Measurements from ENCODE around the gene COTL1. TPM values are rescaled to one million over a fixed set of nuclear protein-coding genes. Genes with fewer than 3 reads are reported as not detected.

The COTL1 gene
- total and polyA plus RNA-seq, 9 of the 15 experiments (the other 6 are each of a cell fraction or from before 2014, with no cell fraction given) = 27.7 to 185 (median 72.5) TPM

DNA sequence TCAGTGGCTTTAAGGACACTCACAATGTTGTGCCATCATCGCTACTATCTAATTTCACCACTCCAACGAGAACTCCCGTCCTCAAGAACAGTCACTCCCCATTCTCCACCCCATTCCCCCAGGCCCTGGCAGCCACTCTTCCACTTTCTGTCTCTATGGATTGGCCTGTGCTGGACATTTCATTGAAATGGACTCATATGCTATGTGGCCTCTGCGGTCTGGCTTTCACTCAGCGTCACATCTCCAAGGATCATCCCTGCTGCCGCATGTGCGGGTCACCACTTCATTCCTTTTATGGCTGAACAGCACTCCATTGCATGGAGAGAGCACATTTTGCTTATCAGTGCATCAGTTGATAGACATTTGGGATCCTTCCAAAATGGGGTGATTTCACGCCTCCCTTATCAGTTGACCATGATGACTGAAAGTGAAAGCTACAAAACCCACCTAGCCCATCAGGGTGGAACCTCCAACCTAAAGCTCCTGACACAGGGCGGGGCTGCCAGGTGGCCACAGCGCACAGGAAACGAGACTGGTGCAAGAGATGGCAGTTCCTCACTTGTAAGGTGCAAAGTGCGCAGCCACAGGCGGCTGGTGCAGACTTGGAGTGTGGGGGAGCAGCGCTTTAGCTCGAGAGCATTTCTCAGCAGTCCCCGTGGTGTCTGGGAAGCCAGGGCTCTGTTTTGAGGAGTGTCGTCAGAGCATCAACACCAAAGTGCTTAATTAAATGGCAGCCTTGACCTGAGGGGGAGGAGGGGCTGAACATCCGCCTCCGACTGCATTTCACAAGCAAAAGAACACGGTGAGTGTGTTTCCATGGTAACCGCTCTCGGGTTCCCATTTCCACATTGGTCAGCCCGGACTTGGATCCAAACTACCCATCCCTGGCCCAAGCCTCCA, 23.8 kb downstream of the COTL1 start (continued):
- TF ChIP-seq EP300 (IDR thresholded peaks at IDR 0.05; ENCODE audit: low read length) (peak; percentile 73), MIER1 (IDR thresholded peaks at IDR 0.05; ENCODE audit: low read depth) (no peak), ZNF253 (CRISPR knock-in tag; conservative IDR thresholded peaks at IDR 0.05) (no peak), CBX5 (IDR thresholded peaks at IDR 0.05; ENCODE audit: borderline replicate concordance, low read depth) (no peak), ILF3 (IDR thresholded peaks at IDR 0.05; ENCODE audit: borderline replicate concordance) (no peak), RBM17 (IDR thresholded peaks at IDR 0.05; ENCODE audit: borderline replicate concordance, low read depth, low read length) (no peak), LEF1 (IDR thresholded peaks at IDR 0.05) (peak; percentile 94), ESRRB (CRISPR knock-in tag; IDR thresholded peaks at IDR 0.05; ENCODE audit: borderline replicate concordance) (no peak), TAF7 (tag; IDR thresholded peaks at IDR 0.05) (no peak), MYC (IDR thresholded peaks at IDR 0.05; ENCODE audit: low read depth, low read length) (peak; percentile 97), MYC (CRISPR knock-in tag; IDR thresholded peaks at IDR 0.05; ENCODE audit: borderline replicate concordance, low read depth) (no peak), ZNF24 (IDR thresholded peaks at IDR 0.05) (peak; percentile 59; the same call in 1 of the 2 replicates), ZNF584 (CRISPR knock-in tag; IDR thresholded peaks at IDR 0.05; ENCODE audit: low read depth) (no peak; the same call in 1 of the 2 replicates), ETV6 (IDR thresholded peaks at IDR 0.05; ENCODE audit: borderline replicate concordance in 1 of 2, low read depth in 2 of 2, low read length in 1 of 2) (peak in 1 of 2 experiments; percentile 27; a peak in 1 of 4 replicates), ETV6 (CRISPR knock-in tag; IDR thresholded peaks at IDR 0.05; ENCODE audit: borderline replicate concordance) (peak; percentile 38; the same call in 1 of the 2 replicates), ZNF589 (CRISPR knock-in tag; IDR thresholded peaks at IDR 0.05; ENCODE audit: low read depth) (peak; percentile 90)
- TF ChIP-seq, protein P1, sequence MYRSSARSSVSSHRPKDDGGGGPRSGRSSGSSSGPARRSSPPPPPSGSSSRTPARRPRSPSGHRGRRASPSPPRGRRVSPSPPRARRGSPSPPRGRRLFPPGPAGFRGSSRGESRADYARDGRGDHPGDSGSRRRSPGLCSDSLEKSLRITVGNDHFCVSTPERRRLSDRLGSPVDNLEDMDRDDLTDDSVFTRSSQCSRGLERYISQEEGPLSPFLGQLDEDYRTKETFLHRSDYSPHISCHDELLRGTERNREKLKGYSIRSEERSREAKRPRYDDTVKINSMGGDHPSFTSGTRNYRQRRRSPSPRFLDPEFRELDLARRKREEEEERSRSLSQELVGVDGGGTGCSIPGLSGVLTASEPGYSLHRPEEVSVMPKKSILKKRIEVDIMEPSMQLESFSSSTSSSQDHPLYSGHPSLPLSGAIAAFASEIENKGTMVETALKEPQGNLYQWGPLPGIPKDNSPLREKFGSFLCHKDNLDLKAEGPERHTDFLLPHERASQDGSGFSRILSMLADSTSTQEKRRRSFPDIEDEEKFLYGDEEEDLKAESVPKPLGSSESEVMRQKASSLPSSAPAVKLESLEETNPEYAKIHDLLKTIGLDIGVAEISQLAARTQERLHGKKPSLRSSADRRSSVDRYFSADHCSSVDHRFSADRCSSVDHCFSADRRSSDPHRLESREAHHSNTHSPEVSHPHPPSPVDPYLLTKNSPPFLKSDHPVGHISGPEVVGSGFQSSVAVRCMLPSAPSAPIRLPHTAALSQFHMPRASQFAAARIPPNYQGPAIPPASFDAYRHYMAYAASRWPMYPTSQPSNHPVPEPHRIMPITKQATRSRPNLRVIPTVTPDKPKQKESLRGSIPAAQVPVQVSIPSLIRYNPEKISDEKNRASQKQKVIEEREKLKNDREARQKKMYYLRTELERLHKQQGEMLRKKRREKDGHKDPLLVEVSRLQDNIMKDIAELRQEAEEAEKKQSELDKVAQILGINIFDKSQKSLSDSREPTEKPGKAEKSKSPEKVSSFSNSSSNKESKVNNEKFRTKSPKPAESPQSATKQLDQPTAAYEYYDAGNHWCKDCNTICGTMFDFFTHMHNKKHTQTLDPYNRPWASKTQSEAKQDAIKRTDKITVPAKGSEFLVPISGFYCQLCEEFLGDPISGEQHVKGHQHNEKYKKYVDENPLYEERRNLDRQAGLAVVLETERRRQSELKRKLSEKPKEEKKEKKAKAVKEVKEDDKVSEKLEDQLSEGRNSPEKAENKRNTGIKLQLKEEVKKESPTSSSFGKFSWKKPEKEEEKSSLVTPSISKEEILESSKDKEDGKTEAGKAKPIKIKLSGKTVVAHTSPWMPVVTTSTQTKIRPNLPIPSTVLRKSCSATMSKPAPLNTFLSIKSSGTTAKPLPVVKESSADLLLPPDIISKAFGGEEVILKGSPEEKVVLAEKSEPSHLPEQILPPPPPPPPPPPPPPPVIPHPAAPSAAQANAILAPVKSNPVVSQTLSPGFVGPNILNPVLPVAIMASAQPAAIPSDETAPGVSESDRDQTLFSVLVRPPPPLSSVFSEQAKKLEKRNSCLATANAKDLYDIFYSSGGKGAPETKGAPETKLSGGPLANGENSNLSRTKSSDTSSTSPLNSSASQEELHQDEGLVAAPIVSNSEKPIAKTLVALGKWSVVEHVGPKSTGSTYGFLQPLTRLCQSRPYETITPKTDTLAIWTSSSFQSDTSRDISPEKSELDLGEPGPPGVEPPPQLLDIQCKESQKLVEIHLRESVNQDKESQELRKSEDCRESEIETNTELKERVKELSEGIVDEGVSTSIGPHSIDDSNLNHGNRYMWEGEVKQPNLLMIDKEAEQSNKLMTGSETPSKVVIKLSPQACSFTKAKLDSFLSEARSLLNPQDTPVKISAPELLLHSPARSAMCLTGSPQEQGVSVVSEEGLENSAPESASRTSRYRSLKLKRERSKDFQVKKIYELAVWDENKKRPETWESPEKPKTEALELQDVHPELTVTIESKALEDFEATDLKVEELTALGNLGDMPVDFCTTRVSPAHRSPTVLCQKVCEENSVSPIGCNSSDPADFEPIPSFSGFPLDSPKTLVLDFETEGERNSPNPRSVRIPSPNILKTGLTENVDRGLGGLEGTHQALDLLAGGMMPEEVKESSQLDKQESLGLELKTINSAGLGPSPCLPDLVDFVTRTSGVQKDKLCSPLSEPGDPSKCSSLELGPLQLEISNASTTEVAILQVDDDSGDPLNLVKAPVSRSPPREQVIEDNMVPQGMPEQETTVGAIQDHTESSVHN (IDR thresholded peaks at IDR 0.05; ENCODE audit: borderline replicate concordance in 1 of 2, low read depth in 1 of 2) = peak in 1 of 2 experiments; percentile 97; a peak in 2 of 4 replicates
- TF ChIP-seq, protein P2, sequence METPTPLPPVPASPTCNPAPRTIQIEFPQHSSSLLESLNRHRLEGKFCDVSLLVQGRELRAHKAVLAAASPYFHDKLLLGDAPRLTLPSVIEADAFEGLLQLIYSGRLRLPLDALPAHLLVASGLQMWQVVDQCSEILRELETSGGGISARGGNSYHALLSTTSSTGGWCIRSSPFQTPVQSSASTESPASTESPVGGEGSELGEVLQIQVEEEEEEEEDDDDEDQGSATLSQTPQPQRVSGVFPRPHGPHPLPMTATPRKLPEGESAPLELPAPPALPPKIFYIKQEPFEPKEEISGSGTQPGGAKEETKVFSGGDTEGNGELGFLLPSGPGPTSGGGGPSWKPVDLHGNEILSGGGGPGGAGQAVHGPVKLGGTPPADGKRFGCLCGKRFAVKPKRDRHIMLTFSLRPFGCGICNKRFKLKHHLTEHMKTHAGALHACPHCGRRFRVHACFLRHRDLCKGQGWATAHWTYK (CRISPR knock-in tag; IDR thresholded peaks at IDR 0.05) = no peak

Data from K562 (cell line).